ENCODE results near the gene CHCT1.

Gene CHCT1

GRCh38 chr17:60401819-60402218, 20.5 kb upstream of the CHCT1 start:
- no peaks in the 10 kb centered on the region for H3K27me3 ChIP-seq (ENCODE audit: insufficient read depth, insufficient read length)
- no peak for TF ChIP-seq YY1 (IDR thresholded peaks at IDR 0.05; ENCODE audit: insufficient read depth, insufficient read length)
- TF ChIP-seq ZNF274 (IDR thresholded peaks at IDR 0.05; ENCODE audit: low read depth, low read length), result no peak
- TF ChIP-seq SUZ12 (IDR thresholded peaks at IDR 0.05; ENCODE audit: extremely low read depth, insufficient read depth, insufficient read length), result no peak
- no peak overlapping the region for H3K9ac ChIP-seq (ENCODE audit: insufficient read length, low read depth)
- DNase-seq (ENCODE audit: low read depth, low spot score), result no peak
- H3K9me3 ChIP-seq (ENCODE audit: insufficient read depth, low read length), result no peaks in the 10 kb centered on the region
- no peaks in the 10 kb centered on the region for H3K4me1 ChIP-seq (ENCODE audit: insufficient read depth, insufficient read length)
- H3K4me3 ChIP-seq (ENCODE audit: insufficient read length, low read depth), result no peak overlapping the region
- no peaks in the 10 kb centered on the region for H3K36me3 ChIP-seq (ENCODE audit: insufficient read depth, insufficient read length, low read length)

GRCh38 chr17:60403523-60403810, 18.8 kb upstream of the CHCT1 start:
- DNase-seq (ENCODE audit: low read depth, low spot score), result no peak
- no peak overlapping the region for H3K4me3 ChIP-seq (ENCODE audit: insufficient read length, low read depth)
- TF ChIP-seq SUZ12 (IDR thresholded peaks at IDR 0.05; ENCODE audit: extremely low read depth, insufficient read depth, insufficient read length) (no peak), ZNF274 (IDR thresholded peaks at IDR 0.05; ENCODE audit: low read depth, low read length) (no peak), YY1 (IDR thresholded peaks at IDR 0.05; ENCODE audit: insufficient read depth, insufficient read length) (no peak)
- no peak overlapping the region for H3K9ac ChIP-seq (ENCODE audit: insufficient read length, low read depth)
- no peaks in the 10 kb centered on the region for H3K9me3 ChIP-seq (ENCODE audit: insufficient read depth, low read length)
- H3K4me1 ChIP-seq (ENCODE audit: insufficient read depth, insufficient read length), result no peaks in the 10 kb centered on the region
- no peaks in the 10 kb centered on the region for H3K36me3 ChIP-seq (ENCODE audit: insufficient read depth, insufficient read length, low read length)
- H3K27me3 ChIP-seq (ENCODE audit: insufficient read depth, insufficient read length), result no peaks in the 10 kb centered on the region

- Histone ChIP-seq H3K4me3 (ENCODE audit: insufficient read length, low read depth) (no peak overlapping the region), H3K27me3 (ENCODE audit: insufficient read depth, insufficient read length) (no peaks in the 10 kb centered on the region), H3K9me3 (ENCODE audit: insufficient read depth, low read length) (no peaks in the 10 kb centered on the region), H3K9ac (ENCODE audit: insufficient read length, low read depth) (no peak overlapping the region), H3K36me3 (ENCODE audit: insufficient read depth, insufficient read length, low read length) (no peaks in the 10 kb centered on the region), H3K4me1 (ENCODE audit: insufficient read depth, insufficient read length) (no peaks in the 10 kb centered on the region)
- TF ChIP-seq SUZ12 (IDR thresholded peaks at IDR 0.05; ENCODE audit: extremely low read depth, insufficient read depth, insufficient read length) (no peak), YY1 (IDR thresholded peaks at IDR 0.05; ENCODE audit: insufficient read depth, insufficient read length) (no peak), ZNF274 (IDR thresholded peaks at IDR 0.05; ENCODE audit: low read depth, low read length) (no peak)
- no peak for DNase-seq (ENCODE audit: low read depth, low spot score)
These were observed 18.3 kb upstream of the CHCT1 start for GRCh38 chr17:60403962-60404361.

- H3K27me3 ChIP-seq (ENCODE audit: insufficient read depth, insufficient read length), result no peaks in the 10 kb centered on the region
- no peak for DNase-seq (ENCODE audit: low read depth, low spot score)
- no peak overlapping the region for H3K4me3 ChIP-seq (ENCODE audit: insufficient read length, low read depth)
- TF ChIP-seq SUZ12 (IDR thresholded peaks at IDR 0.05; ENCODE audit: extremely low read depth, insufficient read depth, insufficient read length) (no peak), ZNF274 (IDR thresholded peaks at IDR 0.05; ENCODE audit: low read depth, low read length) (no peak), YY1 (IDR thresholded peaks at IDR 0.05; ENCODE audit: insufficient read depth, insufficient read length) (no peak)
- no peaks in the 10 kb centered on the region for H3K4me1 ChIP-seq (ENCODE audit: insufficient read depth, insufficient read length)
- no peaks in the 10 kb centered on the region for H3K9me3 ChIP-seq (ENCODE audit: insufficient read depth, low read length)
- H3K9ac ChIP-seq (ENCODE audit: insufficient read length, low read depth), result no peak overlapping the region
- no peaks in the 10 kb centered on the region for H3K36me3 ChIP-seq (ENCODE audit: insufficient read depth, insufficient read length, low read length)
These were observed 15.4 kb upstream of the CHCT1 start for GRCh38 chr17:60406887-60407286.

- DNase-seq (ENCODE audit: low read depth, low spot score), result no peak
These were observed 12.3 kb upstream of the CHCT1 start for GRCh38 chr17:60410001-60410400.

GRCh38 chr17:60412701-60413100, 9.6 kb upstream of the CHCT1 start:
- no peak overlapping the region for H3K9ac ChIP-seq (ENCODE audit: insufficient read length, low read depth)
- H3K9me3 ChIP-seq (ENCODE audit: insufficient read depth, low read length), result no peaks in the 10 kb centered on the region
- TF ChIP-seq SUZ12 (IDR thresholded peaks at IDR 0.05; ENCODE audit: extremely low read depth, insufficient read depth, insufficient read length) (no peak), ZNF274 (IDR thresholded peaks at IDR 0.05; ENCODE audit: low read depth, low read length) (no peak), YY1 (IDR thresholded peaks at IDR 0.05; ENCODE audit: insufficient read depth, insufficient read length) (no peak)
- no peak for DNase-seq (ENCODE audit: low read depth, low spot score)
- no peaks in the 10 kb centered on the region for H3K27me3 ChIP-seq (ENCODE audit: insufficient read depth, insufficient read length)
- H3K4me1 ChIP-seq (ENCODE audit: insufficient read depth, insufficient read length), result no peaks in the 10 kb centered on the region
- no peak overlapping the region for H3K4me3 ChIP-seq (ENCODE audit: insufficient read length, low read depth)
- H3K36me3 ChIP-seq (ENCODE audit: insufficient read depth, insufficient read length, low read length), result no peaks in the 10 kb centered on the region

More at GRCh38 chr17:60410001-60410400, 12.3 kb upstream of the CHCT1 start:
- no peaks in the 10 kb centered on the region for H3K9me3 ChIP-seq (ENCODE audit: insufficient read depth, low read length)
- no peak overlapping the region for H3K4me3 ChIP-seq (ENCODE audit: insufficient read length, low read depth)
- no peaks in the 10 kb centered on the region for H3K36me3 ChIP-seq (ENCODE audit: insufficient read depth, insufficient read length, low read length)
- H3K27me3 ChIP-seq (ENCODE audit: insufficient read depth, insufficient read length), result no peaks in the 10 kb centered on the region
- no peak overlapping the region for H3K9ac ChIP-seq (ENCODE audit: insufficient read length, low read depth)
- TF ChIP-seq ZNF274 (IDR thresholded peaks at IDR 0.05; ENCODE audit: low read depth, low read length) (no peak), SUZ12 (IDR thresholded peaks at IDR 0.05; ENCODE audit: extremely low read depth, insufficient read depth, insufficient read length) (no peak), YY1 (IDR thresholded peaks at IDR 0.05; ENCODE audit: insufficient read depth, insufficient read length) (no peak)
- no peaks in the 10 kb centered on the region for H3K4me1 ChIP-seq (ENCODE audit: insufficient read depth, insufficient read length)

GRCh38 chr17:60415146-60415545, 7.1 kb upstream of the CHCT1 start:
- Histone ChIP-seq H3K9ac (ENCODE audit: insufficient read length, low read depth) (no peak overlapping the region), H3K9me3 (ENCODE audit: insufficient read depth, low read length) (no peaks in the 10 kb centered on the region), H3K36me3 (ENCODE audit: insufficient read depth, insufficient read length, low read length) (no peaks in the 10 kb centered on the region), H3K4me3 (ENCODE audit: insufficient read length, low read depth) (no peak overlapping the region), H3K4me1 (ENCODE audit: insufficient read depth, insufficient read length) (no peaks in the 10 kb centered on the region), H3K27me3 (ENCODE audit: insufficient read depth, insufficient read length) (no peaks in the 10 kb centered on the region)
- TF ChIP-seq SUZ12 (IDR thresholded peaks at IDR 0.05; ENCODE audit: extremely low read depth, insufficient read depth, insufficient read length) (no peak), ZNF274 (IDR thresholded peaks at IDR 0.05; ENCODE audit: low read depth, low read length) (no peak), YY1 (IDR thresholded peaks at IDR 0.05; ENCODE audit: insufficient read depth, insufficient read length) (no peak)
- DNase-seq (ENCODE audit: low read depth, low spot score), result no peak

Measured in NT2/D1 (cell line).